NCI-H2227 (cell line): Measurements from ENCODE around the gene PARN.

Source experiments
- DNase-seq: peaks from one replicate; lab custom pipeline; 2025; ENCODE audit not compliant: unreplicated experiment; lab: John Stamatoyannopoulos, UW

PARN gene

GRCh38 chr16:14500791-14501190 lies 129.3 kb downstream of the PARN start:
- no peak for DNase-seq

DNA sequence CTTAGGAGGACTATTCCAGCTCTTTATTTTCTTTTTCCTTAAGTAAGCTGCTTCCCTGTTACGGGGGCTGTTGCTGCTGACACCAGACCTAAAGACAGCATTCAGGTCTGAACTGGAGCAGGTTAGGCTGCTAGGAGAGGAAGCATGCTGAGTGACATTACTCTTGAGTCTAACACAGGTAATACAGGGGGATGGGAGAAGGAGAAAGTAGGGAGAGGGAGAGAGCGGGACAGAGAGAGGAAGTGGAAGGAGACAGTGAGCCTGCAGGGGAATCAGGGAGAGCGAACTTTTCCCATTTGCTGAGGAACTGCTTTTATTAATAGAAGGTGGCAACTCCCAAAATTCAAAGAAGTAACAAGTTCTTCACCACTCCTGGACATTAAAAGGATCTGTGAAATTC lies 130.9 kb downstream of the PARN start:
- DNase-seq = no peak

GRCh38 chr16:14497245-14498082 lies 132.6 kb downstream of the PARN start:
- DNase-seq = no peak

- no peak for DNase-seq
Measured at GRCh38 chr16:14496786-14497185, 133.3 kb downstream of the PARN start.

DNA sequence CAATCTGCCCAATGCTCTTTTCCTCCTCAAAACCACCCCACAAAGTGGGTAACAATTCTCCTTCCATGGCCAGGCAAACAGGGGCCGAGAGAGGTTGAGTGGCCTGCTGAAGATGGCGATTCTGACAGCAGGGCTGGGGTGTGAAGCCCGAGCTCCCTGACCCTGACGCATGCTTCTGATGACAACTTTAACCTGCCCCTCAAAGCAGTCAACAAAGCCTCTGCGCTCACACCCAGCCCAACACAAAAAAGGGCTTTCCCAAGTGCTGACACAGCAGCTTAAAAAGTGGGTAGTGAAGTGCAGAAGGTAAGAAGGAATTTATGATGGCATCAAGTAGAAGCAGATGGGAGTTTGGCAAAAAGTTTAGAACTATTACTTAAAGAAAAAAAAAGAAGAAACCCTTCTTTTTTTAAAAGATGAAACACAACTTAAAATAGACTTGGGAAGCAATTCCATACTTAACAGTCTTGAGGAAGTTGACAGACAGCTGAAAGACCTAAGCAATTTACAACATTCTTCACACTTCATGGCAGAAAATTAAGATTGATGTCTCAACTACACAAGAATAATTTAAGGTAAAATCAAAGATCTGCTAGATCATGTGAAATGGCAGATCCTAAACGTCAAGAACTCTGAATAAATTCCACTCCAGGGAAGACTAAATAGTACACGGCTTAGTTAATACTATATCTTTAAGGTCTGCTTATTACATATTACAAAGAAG lies 133.9 kb downstream of the PARN start:
- no peak for DNase-seq

DNA sequence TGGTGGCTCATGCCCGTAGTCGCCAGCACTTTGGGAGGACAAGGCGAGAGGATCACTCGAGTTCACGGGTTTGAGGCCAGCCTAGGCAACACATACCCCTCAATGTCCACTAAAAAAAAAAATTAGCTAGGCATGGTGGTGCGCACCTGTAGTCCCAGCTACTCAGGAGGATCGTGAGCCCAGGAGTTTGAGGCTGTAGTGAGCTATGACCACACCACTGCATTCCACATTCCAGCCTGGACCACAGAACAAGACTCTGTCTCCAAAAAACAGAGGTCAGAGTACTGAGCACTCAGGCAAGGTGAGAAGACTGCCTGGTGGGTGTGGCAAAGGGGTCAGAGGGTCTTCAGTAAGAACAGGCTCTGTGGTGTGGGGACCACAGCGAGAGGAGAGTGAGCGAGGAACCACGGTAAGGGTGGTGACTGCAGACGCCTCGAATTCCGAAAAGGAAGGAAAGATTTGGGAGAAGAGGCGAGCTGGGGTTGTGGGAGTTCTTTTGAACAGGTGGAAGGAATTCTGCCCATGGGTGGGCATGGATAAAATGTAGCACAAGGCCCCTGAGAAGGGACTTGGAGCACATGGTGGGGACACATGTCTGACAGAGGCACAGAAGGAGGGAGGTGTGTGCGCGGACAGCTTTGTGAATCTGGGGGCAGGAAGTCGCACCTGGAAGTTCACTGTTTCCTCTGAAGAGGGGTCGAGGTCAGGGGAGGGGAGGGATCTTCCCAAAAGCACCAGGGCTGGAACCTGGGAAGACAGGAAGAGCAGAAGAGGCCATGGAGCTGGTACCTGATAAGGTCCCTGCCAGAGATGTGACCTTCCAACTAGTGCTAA lies 134.6 kb downstream of the PARN start:
- DNase-seq = no peak

DNA sequence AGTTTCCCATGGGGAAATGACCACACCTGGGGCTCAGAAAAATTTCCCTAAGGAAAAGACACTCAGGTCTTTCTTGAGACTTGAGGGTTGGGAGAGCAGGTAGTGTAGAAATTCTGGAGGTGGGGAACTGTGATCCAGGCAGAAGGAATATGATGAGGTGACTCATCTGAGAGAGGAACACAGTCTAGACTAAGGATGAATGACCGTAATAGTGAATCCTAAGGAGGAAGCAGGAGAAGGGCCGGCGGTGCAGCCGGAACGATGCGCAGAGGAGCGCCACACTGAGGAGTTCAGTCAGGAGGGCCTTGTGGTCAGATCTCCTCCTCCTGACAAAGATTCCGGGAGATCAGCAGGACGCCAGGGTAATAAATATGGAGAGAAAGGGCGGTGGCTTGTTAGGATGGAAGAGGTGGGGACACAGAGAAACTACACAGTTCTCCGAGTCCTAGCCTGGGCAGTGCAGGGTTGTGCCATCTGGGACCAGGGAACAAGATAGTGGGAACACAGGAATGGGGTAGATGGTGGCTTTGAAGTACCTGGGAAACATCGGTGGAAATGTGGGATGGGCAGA lies 135.6 kb downstream of the PARN start:
- no peak for DNase-seq

DNA sequence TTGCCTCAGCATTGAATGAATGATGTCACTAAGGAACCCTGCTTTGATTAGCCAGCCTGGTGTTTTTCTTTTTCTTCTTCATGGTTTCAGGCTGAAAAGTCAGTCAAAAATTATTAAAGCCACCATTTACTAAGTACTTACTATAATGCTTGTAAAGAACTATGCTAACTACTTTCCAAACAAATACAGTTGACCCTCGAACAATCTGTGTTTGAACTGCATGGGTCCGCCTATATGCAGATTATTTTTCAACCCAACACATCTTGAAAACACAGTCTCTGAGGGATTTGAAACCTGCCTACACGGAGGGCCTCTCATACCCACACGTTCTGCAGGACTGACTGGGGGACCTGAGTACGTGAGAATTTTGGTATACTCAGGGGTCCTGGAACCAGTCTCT lies 136.3 kb downstream of the PARN start:
- no peak for DNase-seq

- DNase-seq = no peak
Measured at GRCh38 chr16:14492614-14493013, 137.4 kb downstream of the PARN start.

GRCh38 chr16:14491861-14492529 lies 138.1 kb downstream of the PARN start:
- DNase-seq = no peak

GRCh38 chr16:14490235-14490634 lies 139.8 kb downstream of the PARN start:
- no peak for DNase-seq

- DNase-seq = peak; percentile 41
Measured at GRCh38 chr16:14489460-14489859, 140.6 kb downstream of the PARN start.

DNA sequence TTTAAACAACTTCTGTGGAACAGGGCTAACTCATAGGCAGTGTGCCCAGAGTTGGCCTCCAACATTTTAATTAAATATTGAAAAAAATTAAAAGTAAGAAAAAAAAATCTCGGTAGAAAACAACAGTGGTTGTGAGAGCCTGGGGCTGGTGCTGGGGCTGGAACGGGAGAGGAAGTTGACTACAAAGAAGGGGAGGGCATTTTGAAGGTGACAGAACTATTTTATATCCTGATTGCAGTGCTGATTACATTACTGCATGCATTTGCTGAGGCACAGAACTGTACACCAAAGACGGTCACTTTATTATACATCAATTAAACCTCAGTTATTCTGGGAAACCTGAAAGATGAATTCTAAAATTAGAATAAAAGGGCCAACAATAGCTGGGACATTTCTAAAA lies 142.5 kb downstream of the PARN start:
- DNase-seq = no peak

GRCh38 chr16:14486520-14487303 lies 143.3 kb downstream of the PARN start:
- DNase-seq = peak; percentile 74

- DNase-seq = no peak
Measured at GRCh38 chr16:14485811-14486519, 144.1 kb downstream of the PARN start.

DNA sequence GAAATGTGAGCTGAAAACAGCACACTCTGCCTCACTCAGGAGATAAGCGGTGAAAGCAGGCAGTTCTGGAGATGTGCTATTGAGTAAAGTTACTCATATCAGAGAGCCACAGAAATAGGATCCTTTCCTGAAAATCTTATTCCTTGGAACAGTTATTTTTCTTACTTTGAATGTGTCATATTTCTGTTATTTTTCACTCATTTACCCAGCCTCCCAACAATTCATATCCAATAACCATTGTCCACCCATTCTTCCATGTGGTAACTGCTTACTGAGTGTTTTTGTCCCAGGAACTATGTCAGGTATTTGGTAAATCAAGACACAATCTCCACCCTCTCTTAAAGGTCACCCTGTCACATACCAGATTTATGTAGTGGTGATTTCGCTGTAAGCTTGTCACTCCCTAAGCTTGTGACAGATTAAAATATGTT lies 144.9 kb downstream of the PARN start:
- no peak for DNase-seq

DNA sequence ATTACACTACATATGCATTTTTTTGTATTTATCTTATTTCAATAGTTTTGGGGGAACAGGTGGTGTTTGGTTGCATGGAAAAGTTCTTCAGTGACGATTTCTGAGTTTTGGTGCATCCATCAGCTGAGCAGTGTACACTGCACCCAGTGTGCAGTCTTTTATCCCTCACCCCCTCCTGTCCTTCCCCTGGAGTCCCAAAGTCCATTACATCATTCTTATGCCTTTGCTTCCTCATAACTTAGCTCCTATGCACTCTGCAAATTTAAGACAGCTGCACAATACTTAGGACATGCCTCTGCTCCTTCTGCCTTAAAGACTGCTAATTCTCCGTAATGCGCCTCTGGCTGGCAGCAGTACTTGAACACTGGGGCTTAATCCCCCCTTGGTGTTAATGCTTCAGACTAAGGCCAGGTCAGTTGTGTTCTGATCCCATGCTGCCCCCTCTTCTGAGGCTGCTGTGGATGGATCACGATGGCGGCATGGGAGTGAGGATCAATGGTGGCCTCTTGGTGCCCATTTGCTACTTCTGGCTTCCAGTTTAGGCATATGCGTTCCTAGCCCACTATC lies 146.2 kb downstream of the PARN start:
- DNase-seq = no peak

DNA sequence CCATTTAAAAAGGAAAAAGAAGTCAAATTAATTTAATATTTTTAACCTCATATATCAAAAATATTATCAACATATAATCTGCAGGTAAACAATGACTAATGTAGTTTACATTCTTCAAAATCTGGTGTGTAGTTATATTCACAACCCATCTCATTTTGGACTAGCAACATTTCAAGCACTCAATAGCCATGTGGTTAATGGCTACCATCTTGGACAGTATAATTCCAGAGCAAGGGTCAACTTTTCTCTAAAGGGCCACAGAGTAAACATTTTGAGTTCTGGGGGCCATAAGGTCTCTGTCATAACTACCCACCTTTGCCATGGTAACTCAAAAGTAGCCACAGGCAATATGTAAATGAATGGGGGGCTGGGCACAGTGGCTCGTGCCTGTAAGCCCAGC lies 153.9 kb downstream of the PARN start:
- no peak for DNase-seq
